LNCaP clone FGC (cell line): ENCODE results near the gene ZNF521.

Source experiments
- DNase-seq: peaks from one replicate; pipeline ENCODE4 v3.0.0-alpha.2; 2011; ENCODE audit warnings: low read depth
- H3K4me3 ChIP-seq: 2 replicates; pipeline ENCODE4 v1.5.1; 2011; ENCODE audit warnings: mild to moderate bottlenecking, low read depth, low read length, control low read depth
- TF ChIP-seq, protein P1 (sequence below): IDR thresholded peaks from 2 replicates; pipeline ENCODE4 v1.5.1; 2012; ENCODE audit warnings: mild to moderate bottlenecking; ENCODE audit not compliant: control insufficient read depth, insufficient read depth; ENCODE audit errors: extremely low read depth

The ZNF521 gene

DNA sequence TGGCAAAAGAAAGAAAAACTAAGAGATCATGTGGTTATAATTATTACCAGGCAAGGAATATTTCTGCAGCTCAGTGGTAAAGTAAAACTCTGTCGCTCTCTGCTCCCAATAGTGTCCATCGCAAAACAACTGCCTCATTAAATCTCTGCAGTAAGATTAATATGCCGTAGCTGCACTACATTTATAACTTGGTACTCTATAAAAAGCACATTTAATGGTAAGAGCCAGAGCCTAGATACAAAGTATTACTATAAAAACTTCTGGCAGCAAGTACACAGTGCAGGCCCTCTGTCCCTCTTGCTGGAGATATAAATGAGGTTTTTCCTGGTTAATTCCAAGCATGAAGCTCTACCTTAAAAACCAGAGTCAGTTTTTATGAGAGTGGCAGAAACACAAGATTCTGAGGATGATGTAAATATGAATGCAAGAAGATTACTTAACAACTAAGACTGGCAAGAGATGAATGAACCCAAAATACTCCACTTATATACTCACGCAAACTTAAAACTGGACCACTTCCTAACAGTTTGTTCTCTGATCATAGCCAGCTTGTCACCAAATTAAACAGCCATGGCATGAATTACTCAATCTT is 25.5 kb downstream of the ZNF521 start:
- DNase-seq = no peak
- TF ChIP-seq, protein P1, sequence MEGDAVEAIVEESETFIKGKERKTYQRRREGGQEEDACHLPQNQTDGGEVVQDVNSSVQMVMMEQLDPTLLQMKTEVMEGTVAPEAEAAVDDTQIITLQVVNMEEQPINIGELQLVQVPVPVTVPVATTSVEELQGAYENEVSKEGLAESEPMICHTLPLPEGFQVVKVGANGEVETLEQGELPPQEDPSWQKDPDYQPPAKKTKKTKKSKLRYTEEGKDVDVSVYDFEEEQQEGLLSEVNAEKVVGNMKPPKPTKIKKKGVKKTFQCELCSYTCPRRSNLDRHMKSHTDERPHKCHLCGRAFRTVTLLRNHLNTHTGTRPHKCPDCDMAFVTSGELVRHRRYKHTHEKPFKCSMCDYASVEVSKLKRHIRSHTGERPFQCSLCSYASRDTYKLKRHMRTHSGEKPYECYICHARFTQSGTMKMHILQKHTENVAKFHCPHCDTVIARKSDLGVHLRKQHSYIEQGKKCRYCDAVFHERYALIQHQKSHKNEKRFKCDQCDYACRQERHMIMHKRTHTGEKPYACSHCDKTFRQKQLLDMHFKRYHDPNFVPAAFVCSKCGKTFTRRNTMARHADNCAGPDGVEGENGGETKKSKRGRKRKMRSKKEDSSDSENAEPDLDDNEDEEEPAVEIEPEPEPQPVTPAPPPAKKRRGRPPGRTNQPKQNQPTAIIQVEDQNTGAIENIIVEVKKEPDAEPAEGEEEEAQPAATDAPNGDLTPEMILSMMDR = no peak

DNA sequence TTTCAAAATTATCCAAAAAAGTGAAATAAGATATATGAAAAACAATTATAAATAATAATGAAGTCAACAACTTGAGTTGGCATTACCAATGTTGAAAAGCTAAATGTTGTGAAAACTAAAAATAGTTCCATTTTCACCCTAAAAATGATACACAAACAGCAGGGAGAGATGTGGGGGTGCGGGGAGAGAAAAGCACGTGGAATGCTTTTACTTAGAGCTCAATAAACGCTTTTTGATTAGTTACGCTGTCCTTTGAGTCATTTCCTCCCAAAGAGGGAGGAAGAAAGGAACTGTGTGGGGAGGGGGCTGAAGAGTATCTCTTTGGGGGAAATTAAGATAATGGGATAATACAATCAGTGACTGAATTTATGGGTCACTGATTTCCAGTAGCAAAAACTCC is 29.2 kb downstream of the ZNF521 start:
- DNase-seq = no peak
- no peak overlapping the region for H3K4me3 ChIP-seq
- TF ChIP-seq, protein P1 = no peak

More for the DNA sequence above, 25.5 kb downstream of the ZNF521 start:
- H3K4me3 ChIP-seq = no peak overlapping the region

DNA sequence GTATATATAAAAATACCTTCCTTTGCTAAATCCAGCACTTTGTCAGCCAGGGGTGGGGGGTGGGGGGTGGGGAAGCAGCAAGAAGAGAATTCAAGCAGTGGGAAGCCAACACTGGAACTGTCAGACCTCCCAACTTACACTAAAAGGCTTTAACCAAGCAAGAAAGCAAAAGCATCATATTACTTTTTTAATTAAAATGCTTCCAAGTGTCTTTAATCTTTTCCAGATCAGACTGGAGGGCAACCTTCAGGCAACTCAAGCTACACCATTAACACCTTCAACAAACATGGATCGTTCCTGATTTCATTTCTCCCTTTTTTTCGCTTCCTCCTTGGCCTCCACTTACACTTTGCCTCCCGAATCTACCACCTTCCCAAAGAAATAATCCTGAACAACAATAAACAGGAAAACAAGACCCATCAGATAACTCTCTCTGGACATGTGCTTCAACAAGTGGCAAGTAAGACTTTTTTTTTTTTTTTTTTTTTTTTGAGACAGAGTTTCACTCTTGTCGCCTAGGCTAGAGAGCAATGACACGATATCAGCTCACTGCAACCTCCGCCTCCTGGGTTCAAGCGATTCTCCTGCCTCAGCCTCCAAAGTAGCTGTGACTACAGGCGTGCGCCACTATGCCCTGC is 35.5 kb downstream of the ZNF521 start:
- TF ChIP-seq, protein P1 = no peak
- no peak for DNase-seq
- no peak overlapping the region for H3K4me3 ChIP-seq

DNA sequence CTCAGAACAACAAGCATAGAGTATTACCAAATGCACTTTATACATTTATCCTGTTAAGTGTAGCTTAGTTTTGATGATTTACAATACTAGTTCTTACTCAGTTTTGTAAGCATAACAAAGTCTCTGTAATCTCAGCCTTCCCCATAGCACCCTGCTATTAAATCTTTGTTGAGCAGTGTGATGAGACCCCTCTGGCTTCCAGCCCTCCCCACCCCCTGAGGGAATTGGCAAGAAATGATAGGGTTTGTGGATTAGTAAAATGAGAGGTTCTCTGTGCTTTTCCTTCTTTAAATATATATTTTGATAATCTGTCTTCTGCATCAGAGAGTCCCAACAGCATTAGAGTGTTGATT is 37.2 kb downstream of the ZNF521 start:
- no peak overlapping the region for H3K4me3 ChIP-seq
- TF ChIP-seq, protein P1 = no peak
- no peak for DNase-seq

DNA sequence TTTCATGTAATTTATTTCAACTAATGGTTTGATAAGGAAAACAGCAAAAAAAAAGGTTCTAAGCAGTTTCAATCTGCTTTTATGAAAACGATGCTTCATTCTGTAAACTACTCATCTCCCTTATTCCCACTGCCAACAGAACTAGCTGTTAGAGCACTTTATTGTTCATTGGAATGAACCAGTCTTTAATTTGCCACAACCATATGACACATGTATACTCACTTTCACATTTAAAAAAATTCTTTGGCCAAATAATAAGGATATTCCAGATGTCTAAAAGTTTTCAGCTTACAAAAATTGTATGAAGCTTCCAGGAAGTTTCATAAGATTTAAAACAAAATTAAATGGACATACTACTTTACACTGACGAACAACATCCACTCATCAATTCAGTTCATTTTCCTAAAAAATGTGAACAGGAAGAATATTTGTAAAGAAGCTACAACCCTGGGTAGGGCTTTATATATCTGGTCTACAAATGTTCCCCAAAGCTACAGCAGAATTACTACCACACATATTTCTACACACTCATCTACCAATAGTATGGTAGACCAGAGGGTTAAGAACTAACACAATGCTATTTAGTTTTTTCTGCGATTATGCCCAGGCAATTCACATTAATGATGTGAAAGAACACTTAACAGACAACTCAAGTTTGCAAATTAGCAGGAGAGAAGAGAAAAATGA is 37.7 kb downstream of the ZNF521 start:
- no peak for DNase-seq
- H3K4me3 ChIP-seq = no peak overlapping the region
- TF ChIP-seq, protein P1 = no peak

DNA sequence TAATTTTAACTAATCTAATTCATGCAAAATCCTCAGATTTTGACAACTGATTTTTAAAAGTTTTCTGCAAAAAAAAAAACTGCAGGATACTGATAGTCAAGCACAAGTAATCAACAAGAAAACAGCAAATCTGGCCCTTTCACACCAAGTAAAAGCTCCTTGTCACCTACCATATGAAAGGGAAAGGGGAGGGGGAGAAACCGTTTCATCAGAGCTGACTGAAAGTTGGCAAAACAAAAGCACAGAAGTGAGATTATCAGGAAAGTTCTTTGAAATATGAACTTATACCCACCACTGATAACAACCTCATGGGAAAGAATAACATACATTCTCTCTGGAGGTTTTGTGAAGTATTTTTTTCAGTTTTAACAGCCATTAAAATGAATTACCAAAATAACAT is 38.7 kb downstream of the ZNF521 start:
- no peak for DNase-seq
- H3K4me3 ChIP-seq = no peak overlapping the region
- TF ChIP-seq, protein P1 = no peak

DNA sequence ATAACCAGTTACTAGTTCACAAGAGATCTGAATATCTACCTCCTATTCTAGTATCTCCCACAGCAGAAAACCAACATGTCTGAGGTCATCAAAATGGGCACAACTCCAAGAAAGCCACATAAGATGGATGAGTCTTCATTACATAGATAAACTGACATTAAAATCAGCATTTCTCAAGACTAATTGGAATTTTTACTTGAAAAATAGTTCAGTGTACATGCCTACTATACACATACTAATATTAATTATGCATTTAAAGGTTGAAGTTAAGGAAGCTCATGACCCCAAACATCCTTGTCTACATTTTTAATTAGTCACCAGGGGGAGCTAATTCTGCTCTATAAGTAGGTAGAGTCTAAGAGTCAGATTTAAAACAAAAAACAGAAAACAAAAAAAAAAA is 41.9 kb downstream of the ZNF521 start:
- no peak overlapping the region for H3K4me3 ChIP-seq
- TF ChIP-seq, protein P1 = 0 out of 2 replicates have a peak, but pooled peaks have one; percentile 22
- no peak for DNase-seq
